Gastroesophageal sphincter (tissue), 4 donors: ENCODE data around the gene PEMT. TPM values are rescaled to one million over a fixed set of nuclear protein-coding genes. Genes with fewer than 3 reads are reported as not detected.

Experiments used
- ATAC-seq: fragments of 150-250 bp; one replicate; pipeline ENCODE4 v1.9.1; 2016; ENCODE audit warnings: mild to moderate bottlenecking, moderate library complexity
- H3K27ac ChIP-seq, 4 donors: fragments of 200-600 bp; sonication (generic) in 3 of 4; 1 replicate in 3 of 4; 2 replicates in 1 of 4; pipeline ENCODE4 v1.5.1; 2016 to 2019
- H3K27me3 ChIP-seq: fragments of 200-600 bp; sonication (generic); one replicate; pipeline ENCODE4 v1.5.1; 2019
- H3K36me3 ChIP-seq, 2 donors: fragments of 200-600 bp; sonication (generic); one replicate each; pipeline ENCODE4 v1.5.1; 2019; ENCODE audit warnings: control low read depth in 1 of 2
- H3K4me1 ChIP-seq, 3 donors: fragments of 200-600 bp; sonication (generic); 1 replicate in 2 of 3; 2 replicates in 1 of 3; pipeline ENCODE4 v1.5.1; 2016 to 2019; ENCODE audit warnings: control low read depth in 2 of 3
- H3K4me3 ChIP-seq, 2 donors: fragments of 200-600 bp; sonication (generic); one replicate each; pipeline ENCODE4 v1.5.1; 2019; ENCODE audit warnings: mild to moderate bottlenecking in 1 of 2, moderate library complexity in 1 of 2
- H3K9me3 ChIP-seq, 3 donors: fragments of 200-600 bp; sonication (generic); one replicate each; pipeline ENCODE4 v1.5.1; 2017 to 2019; ENCODE audit warnings: control low read depth in 2 of 3
- EP300 ChIP-seq: sonication (generic); formaldehyde crosslinking; IDR thresholded peaks from one replicate; pipeline ENCODE4 v1.6.1; 2017; ENCODE audit warnings: antibody characterized with exemption, mild to moderate bottlenecking
- POLR2A ChIP-seq, 2 donors: fragments of 450-650 bp; IDR thresholded peaks; one replicate each; pipeline ENCODE4 v1.6.1; 2017; ENCODE audit warnings: antibody characterized with exemption in 2 of 2, mild to moderate bottlenecking in 2 of 2, moderate library complexity in 1 of 2
- POLR2AphosphoS5 ChIP-seq: sonication (generic); formaldehyde crosslinking; IDR thresholded peaks from one replicate; pipeline ENCODE4 v1.6.1; 2017; ENCODE audit warnings: antibody characterized with exemption
- WGBS, 2 donors: methylation state at CpG; one replicate each; pipeline ENCODE4 v1.1.5; 2018; ENCODE audit warnings: low coverage in 1 of 2; 5-methylcytosine and 5-hydroxymethylcytosine counted together
- total RNA-seq, 4 donors: library from RNA; depleted of rRNA; stranded (reverse); fragments of >200 nt; gene quantifications; one replicate each; pipeline ENCODE4 v1.1.0, GENCODE V29; 2016
- TF ChIP-seq, protein P1 (sequence below), 4 experiments: fragments of 200-600 bp in 2 of 4; fragments of 450-650 bp in 2 of 4; sonication (generic) in 1 of 4; IDR thresholded peaks; one replicate each; pipeline ENCODE4 v1.5.1; 2017 to 2019; ENCODE audit warnings: antibody characterized with exemption in 4 of 4, mild to moderate bottlenecking in 2 of 4, moderate library complexity in 2 of 4

Gene PEMT
- total RNA-seq, 4 donors from 2014 or later: 8.6 to 20.7 (median 17.5) TPM

DNA sequence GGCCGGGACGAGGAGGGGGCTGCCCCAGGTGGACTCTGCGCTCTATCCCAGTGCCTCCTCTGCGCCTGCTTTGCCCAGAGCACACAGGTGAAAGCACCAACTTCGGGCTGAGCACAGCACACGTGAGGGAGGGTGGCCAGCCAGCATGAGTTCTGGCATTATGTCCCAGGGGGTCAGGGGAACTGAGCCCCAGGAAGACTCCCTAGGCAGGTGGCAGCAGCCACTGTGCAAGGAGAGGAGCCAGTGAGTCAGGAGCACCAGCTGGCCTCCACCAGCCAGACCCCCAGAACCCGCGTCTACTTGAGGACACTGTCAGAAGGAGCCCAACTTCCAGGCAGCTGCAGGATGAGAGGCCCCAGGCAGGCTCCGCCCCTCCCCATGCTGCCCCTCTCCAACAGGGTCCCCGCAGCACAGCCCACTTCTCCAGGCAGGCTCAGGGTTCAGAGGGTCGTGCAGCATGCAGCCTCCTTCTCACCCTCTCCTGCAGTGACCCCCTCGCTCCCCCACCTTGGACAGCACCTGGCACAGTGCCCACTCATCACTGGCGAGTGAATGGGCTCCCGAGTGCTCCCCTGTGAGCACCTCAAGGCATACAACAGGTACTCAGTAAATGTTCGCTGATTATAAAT, 51.1 kb downstream of the PEMT start:
- no peak for ATAC-seq
- WGBS, 2 donors: 43 to 83% methylated on average over 4 to 5 of the region's 15 CpGs
- no peaks in the 10 kb centered on the region for H3K36me3 ChIP-seq
- no peaks in the 10 kb centered on the region for H3K4me1 ChIP-seq
- H3K27ac ChIP-seq: no peak overlapping the region
- TF ChIP-seq POLR2A (IDR thresholded peaks at IDR 0.05) (no peak), EP300 (no peak), POLR2AphosphoS5 (no peak)
- TF ChIP-seq, protein P1, sequence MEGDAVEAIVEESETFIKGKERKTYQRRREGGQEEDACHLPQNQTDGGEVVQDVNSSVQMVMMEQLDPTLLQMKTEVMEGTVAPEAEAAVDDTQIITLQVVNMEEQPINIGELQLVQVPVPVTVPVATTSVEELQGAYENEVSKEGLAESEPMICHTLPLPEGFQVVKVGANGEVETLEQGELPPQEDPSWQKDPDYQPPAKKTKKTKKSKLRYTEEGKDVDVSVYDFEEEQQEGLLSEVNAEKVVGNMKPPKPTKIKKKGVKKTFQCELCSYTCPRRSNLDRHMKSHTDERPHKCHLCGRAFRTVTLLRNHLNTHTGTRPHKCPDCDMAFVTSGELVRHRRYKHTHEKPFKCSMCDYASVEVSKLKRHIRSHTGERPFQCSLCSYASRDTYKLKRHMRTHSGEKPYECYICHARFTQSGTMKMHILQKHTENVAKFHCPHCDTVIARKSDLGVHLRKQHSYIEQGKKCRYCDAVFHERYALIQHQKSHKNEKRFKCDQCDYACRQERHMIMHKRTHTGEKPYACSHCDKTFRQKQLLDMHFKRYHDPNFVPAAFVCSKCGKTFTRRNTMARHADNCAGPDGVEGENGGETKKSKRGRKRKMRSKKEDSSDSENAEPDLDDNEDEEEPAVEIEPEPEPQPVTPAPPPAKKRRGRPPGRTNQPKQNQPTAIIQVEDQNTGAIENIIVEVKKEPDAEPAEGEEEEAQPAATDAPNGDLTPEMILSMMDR (IDR thresholded peaks at IDR 0.05): no peak
- H3K4me3 ChIP-seq: no peak overlapping the region
- H3K27me3 ChIP-seq: no peaks in the 10 kb centered on the region
- no peaks in the 10 kb centered on the region for H3K9me3 ChIP-seq

DNA sequence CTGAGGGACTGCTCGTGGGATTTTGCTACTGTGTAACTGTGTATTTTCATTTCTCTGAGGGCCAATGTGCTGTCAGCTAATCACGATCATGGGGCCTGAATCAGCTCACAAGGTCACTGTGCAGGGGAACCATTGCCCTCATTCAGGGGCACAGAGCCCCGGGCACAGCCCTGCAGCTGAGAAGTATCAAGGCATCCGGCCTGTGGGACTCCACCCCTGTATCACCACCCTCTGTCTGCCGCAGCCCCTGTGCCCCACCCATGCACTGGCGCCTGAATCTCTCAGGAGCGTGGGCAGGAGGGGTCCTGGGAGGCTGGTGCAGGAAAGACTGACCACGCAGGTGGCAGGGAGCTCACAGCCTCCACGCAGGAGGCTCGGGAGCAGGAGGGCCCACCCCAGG, 51.9 kb downstream of the PEMT start:
- Histone ChIP-seq H3K36me3 (no peaks in the 10 kb centered on the region), H3K27me3 (no peaks in the 10 kb centered on the region), H3K4me3 (no peak overlapping the region), H3K4me1 (no peaks in the 10 kb centered on the region), H3K9me3 (no peaks in the 10 kb centered on the region), H3K27ac (no peak overlapping the region)
- no peak for TF ChIP-seq EP300
- 100% methylated on average over 2 of the region's 10 CpGs for WGBS, 2 donors
- no peak for ATAC-seq

DNA sequence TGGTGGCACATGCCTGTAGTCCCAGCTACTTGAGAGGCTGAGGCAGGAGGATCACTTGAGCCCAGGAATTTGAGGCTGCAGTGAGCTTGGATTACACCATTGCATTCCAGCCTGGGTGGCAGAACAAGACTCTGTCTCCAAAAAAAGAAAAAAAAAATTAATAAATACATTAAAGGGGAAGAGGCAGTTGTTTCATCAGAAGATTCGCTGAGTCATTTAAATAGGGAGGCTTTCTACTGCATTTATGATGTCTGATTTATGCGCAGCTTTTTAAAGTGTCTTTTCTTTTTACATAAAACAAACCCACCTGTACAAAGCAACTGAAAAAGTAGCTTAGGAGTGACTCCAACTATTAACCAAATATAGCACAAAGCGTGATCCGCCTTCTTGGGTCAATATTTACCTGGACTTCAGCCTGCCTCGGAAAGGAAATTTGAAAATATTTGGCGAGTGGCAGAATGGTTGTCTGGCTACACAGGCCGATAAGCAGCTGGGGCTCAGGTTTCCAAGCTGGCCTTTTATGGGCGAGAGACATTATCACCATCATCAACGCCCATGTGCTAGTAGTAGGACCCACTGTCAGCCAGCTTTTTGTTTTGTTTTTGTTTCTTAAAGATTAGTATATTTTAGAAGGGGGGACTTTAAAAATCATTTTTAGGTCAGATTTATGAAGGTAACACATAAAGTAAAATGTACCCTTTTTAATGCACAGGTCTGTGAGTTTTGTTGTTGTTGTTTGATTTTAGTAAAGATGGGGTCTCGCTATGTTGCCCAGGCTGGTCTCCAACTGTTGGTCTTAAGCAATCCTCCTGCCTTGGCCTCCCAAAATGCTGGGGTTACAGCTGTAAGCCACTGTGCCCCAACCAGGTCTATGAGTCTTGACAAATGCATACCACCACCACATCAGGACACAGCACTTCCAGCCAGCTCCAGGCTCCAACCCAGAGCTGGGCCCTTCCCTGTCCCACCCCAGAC, 52.8 kb downstream of the PEMT start:
- H3K27me3 ChIP-seq: no peaks in the 10 kb centered on the region
- H3K36me3 ChIP-seq: no peaks in the 10 kb centered on the region
- no peak for ATAC-seq
- H3K4me3 ChIP-seq: no peak overlapping the region
- H3K9me3 ChIP-seq: no peaks in the 10 kb centered on the region
- 58 to 66% methylated on average over 8 to 10 of the region's 10 CpGs for WGBS, 2 donors
- TF ChIP-seq POLR2AphosphoS5 (no peak), POLR2A (IDR thresholded peaks at IDR 0.05) (no peak), EP300 (no peak)
- TF ChIP-seq, protein P1 (IDR thresholded peaks at IDR 0.05): no peak
- H3K4me1 ChIP-seq: no peaks in the 10 kb centered on the region
- no peak overlapping the region for H3K27ac ChIP-seq

DNA sequence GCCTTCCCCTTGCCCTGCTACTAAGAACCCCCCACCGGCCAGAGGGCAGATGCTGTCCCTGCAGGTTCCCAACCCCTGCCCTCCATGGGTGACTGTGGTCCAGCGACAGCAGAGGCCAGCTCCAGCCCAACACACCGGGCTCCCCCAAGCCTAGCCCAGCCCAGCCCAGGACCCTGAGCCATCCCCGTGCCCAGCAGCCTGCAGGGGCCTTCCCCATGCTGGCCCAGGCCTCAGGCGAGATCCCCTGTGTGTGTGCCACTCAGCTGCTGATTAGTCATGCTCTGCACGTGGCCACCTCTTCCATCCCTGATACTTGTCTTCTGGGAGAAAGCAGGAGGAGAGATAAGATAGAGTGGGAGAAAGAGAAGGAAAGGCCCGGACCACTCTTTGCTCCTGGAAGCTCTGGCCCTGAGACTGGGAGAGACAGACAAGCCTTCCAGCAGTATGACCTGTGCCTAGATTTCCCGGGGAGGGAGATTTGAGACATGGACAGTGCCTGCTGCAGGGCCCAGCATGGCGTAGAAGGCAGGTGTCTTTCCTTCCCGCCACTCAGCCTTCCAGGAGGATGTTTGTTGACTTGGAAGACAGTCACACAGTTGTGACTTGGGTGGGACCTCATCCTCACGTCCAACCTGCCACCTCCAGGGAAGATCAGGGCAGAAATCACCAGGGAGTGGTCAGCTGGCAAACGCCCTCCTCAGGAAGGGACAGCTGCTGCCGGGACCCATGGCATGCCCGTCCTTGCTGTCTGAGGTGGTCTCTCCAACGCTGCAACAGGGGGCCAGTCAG, 54.0 kb downstream of the PEMT start:
- WGBS, 2 donors: 60% methylated on average over 1 of the region's 15 CpGs; no CpG with 5 or more reads in 1 of the 2 donors
- no peaks in the 10 kb centered on the region for H3K4me1 ChIP-seq
- TF ChIP-seq, protein P1 (IDR thresholded peaks at IDR 0.05): no peak
- no peak for TF ChIP-seq POLR2AphosphoS5
- no peak for TF ChIP-seq EP300
- TF ChIP-seq POLR2A (IDR thresholded peaks at IDR 0.05): no peak
- no peaks in the 10 kb centered on the region for H3K9me3 ChIP-seq
- ATAC-seq: no peak
- no peak overlapping the region for H3K4me3 ChIP-seq
- H3K36me3 ChIP-seq: no peaks in the 10 kb centered on the region
- no peak overlapping the region for H3K27ac ChIP-seq
- no peaks in the 10 kb centered on the region for H3K27me3 ChIP-seq

DNA sequence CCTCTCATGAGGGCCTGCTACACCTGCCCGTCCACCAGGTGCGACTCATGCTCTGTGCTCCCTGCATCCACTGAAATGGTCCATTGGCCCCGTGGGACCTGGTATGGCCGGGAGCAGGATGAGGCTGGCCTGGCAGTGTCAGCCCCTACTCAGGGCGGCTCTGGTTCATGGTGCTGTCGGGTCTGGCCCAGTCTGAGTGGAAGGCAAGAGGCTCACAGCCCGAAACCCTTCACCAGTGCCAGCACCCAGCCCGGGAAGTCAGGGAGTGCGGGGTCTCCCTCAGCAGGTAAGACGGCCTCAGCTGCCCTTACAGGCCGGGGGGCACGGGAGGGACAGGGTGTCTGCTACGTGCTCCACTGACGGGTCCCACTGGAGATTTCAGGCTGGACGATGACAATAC, 54.8 kb downstream of the PEMT start:
- TF ChIP-seq, protein P1 (IDR thresholded peaks at IDR 0.05): no peak
- TF ChIP-seq POLR2AphosphoS5: no peak
- no peak for TF ChIP-seq POLR2A (IDR thresholded peaks at IDR 0.05)
- TF ChIP-seq EP300: no peak
- no peaks in the 10 kb centered on the region for H3K4me1 ChIP-seq
- H3K9me3 ChIP-seq: no peaks in the 10 kb centered on the region
- H3K27ac ChIP-seq: no peak overlapping the region
- WGBS, 2 donors: no CpG with 5 or more reads among the region's 15 CpGs
- H3K36me3 ChIP-seq: no peaks in the 10 kb centered on the region
- no peak for ATAC-seq
- no peaks in the 10 kb centered on the region for H3K27me3 ChIP-seq
- H3K4me3 ChIP-seq: no peak overlapping the region
